Breast epithelium (tissue), 4 donors: Measurements from ENCODE around the gene AHCYL2. TPM values are rescaled to one million over a fixed set of nuclear protein-coding genes. Genes with fewer than 3 reads are reported as not detected.
A peak's percentile ranks its signal among the peaks of the same experiment; 100 is the strongest.

Experiments
- DNase-seq, 2 donors: peaks; one replicate each; pipeline ENCODE4 v3.0.0-alpha.2; 2019; ENCODE audit warnings: low spot score in 2 of 2
- H3K27ac ChIP-seq, 2 donors: fragments of 200-600 bp; sonication (generic) in 1 of 2; one replicate each; pipeline ENCODE4 v1.5.1; 2016 to 2019; ENCODE audit warnings: mild to moderate bottlenecking in 1 of 2
- H3K27me3 ChIP-seq, 2 donors: fragments of 200-600 bp; sonication (generic) in 1 of 2; one replicate each; pipeline versions ENCODE4 v1.5.1 to v1.6.0; 2017 to 2019; ENCODE audit warnings: control low read depth in 1 of 2, mild to moderate bottlenecking in 1 of 2
- H3K36me3 ChIP-seq: fragments of 200-600 bp; one replicate; pipeline ENCODE4 v1.5.1; 2019
- H3K4me1 ChIP-seq, 2 donors: fragments of 200-600 bp; sonication (generic); one replicate each; pipeline ENCODE4 v1.5.1; 2016 to 2019; ENCODE audit warnings: control low read depth in 1 of 2
- H3K4me3 ChIP-seq, 3 donors: fragments of 200-600 bp; sonication (generic); 1 replicate in 2 of 3; 2 replicates in 1 of 3; pipeline ENCODE4 v1.5.1; 2016 to 2019; ENCODE audit warnings: mild to moderate bottlenecking in 3 of 3, moderate library complexity in 2 of 3
- H3K9me3 ChIP-seq, 2 donors: fragments of 200-600 bp; sonication (generic) in 1 of 2; one replicate each; pipeline ENCODE4 v1.5.1; 2016 to 2019; ENCODE audit warnings: control low read depth in 1 of 2
- POLR2A ChIP-seq: fragments of 450-650 bp; IDR thresholded peaks from one replicate; pipeline ENCODE4 v1.6.1; 2016; ENCODE audit warnings: antibody characterized with exemption, mild to moderate bottlenecking, moderate library complexity
- POLR2AphosphoS5 ChIP-seq, 3 donors: sonication (generic); formaldehyde crosslinking; IDR thresholded peaks; one replicate each; pipeline ENCODE4 v1.6.1; 2017; ENCODE audit warnings: antibody characterized with exemption in 3 of 3
- intact Hi-C: fragments of 100-400 bp; cut with DNase I; formaldehyde crosslinking; loops from one replicate; pipeline ENCODE4 v1.15.1; 2023; ENCODE audit warnings: low total_unique reads
- total RNA-seq, 3 donors: library from RNA; depleted of rRNA; stranded (reverse); fragments of >200 nt; gene quantifications; one replicate each; pipeline ENCODE4 v1.1.0, GENCODE V29; 2016
- TF ChIP-seq, protein P1 (sequence below), 3 donors: fragments of 450-650 bp; IDR thresholded peaks; one replicate each; pipeline ENCODE4 v1.5.1; 2016 to 2017; ENCODE audit warnings: antibody characterized with exemption in 3 of 3, mild to moderate bottlenecking in 3 of 3, moderate library complexity in 3 of 3

The AHCYL2 gene
- total RNA-seq, 3 donors from 2014 or later = 19.0 to 24.7 (median 21.8) TPM

DNA sequence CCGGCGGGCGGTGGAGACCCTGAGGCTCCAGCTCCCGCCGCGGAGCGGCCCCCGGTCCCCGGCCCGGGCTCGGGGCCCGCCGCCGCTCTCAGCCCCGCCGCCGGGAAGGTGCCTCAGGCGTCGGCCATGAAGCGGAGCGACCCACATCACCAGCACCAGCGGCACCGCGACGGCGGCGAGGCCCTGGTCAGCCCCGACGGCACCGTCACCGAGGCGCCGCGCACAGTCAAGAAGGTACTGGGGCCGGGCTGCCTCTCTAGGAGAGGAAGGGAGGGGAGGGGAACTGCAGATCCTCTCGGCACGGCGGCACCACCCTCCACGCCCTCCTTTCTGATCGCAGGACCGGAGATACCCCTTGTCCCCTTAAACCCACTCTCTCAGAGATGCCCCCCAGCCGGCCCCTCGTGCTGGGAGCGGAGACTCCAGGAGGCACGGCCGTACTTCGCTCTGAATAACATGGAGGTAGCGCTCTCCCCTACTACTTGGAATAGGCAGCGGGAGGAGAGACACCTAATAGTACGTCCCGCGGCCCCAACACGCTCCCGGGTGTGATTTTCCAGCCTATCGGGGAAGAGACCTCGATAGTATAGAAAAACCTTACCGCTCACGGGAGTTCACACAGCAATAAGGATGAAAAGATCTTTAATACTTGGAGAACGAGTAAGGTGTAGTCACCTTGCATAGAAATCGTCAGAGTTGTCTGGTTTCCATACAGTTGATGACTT lies 538 bp downstream of the AHCYL2 start:
- Histone ChIP-seq H3K4me1 (no peaks in the 10 kb centered on the region), H3K27ac (peak overlapping the region; percentile 91 to 96), H3K4me3 (peak overlapping the region; percentile 72 to 96 (median 89)), H3K9me3 (no peaks in the 10 kb centered on the region), H3K36me3 (no peaks in the 10 kb centered on the region), H3K27me3 (no peaks in the 10 kb centered on the region)
- TF ChIP-seq, protein P1, sequence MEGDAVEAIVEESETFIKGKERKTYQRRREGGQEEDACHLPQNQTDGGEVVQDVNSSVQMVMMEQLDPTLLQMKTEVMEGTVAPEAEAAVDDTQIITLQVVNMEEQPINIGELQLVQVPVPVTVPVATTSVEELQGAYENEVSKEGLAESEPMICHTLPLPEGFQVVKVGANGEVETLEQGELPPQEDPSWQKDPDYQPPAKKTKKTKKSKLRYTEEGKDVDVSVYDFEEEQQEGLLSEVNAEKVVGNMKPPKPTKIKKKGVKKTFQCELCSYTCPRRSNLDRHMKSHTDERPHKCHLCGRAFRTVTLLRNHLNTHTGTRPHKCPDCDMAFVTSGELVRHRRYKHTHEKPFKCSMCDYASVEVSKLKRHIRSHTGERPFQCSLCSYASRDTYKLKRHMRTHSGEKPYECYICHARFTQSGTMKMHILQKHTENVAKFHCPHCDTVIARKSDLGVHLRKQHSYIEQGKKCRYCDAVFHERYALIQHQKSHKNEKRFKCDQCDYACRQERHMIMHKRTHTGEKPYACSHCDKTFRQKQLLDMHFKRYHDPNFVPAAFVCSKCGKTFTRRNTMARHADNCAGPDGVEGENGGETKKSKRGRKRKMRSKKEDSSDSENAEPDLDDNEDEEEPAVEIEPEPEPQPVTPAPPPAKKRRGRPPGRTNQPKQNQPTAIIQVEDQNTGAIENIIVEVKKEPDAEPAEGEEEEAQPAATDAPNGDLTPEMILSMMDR (IDR thresholded peaks at IDR 0.05) = no peak
- TF ChIP-seq POLR2A (no peak), POLR2AphosphoS5 (IDR thresholded peaks at IDR 0.05) (no peak)
- intact Hi-C loops = no loop called here
- DNase-seq = peak; percentile 35 to 60

DNA sequence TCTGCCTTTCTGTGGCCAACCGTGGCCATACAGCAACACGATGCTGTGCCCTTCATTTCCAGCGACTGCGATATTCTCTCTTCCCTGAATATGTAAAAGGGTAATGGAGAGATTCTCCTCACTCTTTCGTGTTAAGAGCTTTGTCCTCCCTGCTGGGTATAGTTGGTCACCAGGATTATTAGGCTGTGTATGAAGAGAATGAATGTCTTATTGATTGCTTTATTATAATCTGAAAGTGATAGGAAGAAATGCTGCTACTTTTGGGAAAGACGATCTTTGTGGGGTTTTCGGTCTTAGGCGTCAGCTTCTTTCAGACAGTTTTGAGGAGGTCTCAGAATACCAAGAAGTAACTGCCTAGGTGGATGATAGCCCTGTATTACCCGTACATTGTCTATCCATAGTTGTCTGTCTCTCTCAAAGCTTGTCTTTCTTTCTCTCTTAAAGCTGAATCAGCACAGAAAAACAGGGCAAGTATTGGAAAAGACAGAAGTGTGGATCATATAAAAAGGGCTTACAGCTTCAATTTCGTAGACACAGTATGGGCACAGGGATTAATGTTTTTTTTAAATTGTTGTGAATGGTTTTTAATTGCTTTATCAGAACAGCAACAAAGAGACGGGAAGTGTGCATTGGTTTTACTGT lies 1.2 kb downstream of the AHCYL2 start:
- no peak for DNase-seq
- intact Hi-C loops = no loop called here
- Histone ChIP-seq H3K27me3 (no peaks in the 10 kb centered on the region), H3K9me3 (no peaks in the 10 kb centered on the region), H3K36me3 (no peaks in the 10 kb centered on the region), H3K27ac (peak overlapping the region; percentile 91 to 96), H3K4me3 (peak overlapping the region; percentile 72 to 96 (median 89)), H3K4me1 (no peaks in the 10 kb centered on the region)
- TF ChIP-seq, protein P1 (IDR thresholded peaks at IDR 0.05) = no peak
- TF ChIP-seq POLR2A (no peak), POLR2AphosphoS5 (IDR thresholded peaks at IDR 0.05) (no peak)

DNA sequence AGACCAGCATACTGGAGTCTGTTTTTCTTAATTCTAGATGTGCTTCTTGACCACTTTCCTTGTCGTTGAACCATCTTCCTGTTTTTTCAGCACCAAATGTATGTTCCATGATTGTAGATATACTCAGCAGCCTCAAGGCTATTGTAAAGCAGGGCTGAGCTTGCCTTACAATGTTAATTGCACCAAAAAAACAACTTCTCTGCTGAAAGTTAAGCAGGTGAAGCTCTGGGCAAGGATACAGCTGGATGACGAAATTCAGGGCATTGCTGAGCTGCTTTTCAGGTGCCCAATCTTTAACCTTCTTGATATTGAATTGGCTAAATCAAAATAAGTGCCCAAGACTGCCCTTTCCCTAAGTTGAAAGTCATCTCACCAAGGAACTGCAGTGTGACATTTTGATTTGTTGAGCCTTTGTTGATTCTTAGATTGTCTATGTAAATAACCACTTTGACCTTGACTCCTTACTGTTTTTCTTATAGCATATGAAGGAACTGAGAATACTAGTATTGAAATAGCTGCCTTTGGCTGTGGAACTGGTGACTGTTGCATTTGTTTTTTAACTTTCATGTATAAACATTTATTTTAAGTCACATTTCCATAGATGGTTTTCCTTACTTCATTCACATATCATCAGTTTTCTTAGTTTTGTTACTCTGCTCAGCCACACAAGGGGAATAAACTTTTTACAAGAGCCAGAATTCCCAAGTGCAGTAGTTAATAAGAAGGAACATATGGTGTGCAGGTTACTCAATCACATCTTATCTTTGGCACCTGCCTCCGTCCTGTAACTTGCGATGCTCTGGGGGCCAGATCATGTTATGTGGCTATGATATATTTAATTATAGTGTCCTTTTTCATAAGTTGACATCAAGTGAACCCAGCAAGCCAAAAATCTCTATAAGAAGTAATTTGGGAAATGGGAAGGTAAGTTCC lies 3.1 kb downstream of the AHCYL2 start:
- intact Hi-C loops = no loop called here
- Histone ChIP-seq H3K27me3 (no peaks in the 10 kb centered on the region), H3K9me3 (no peaks in the 10 kb centered on the region), H3K27ac (no peak overlapping the region), H3K36me3 (no peaks in the 10 kb centered on the region), H3K4me1 (no peaks in the 10 kb centered on the region), H3K4me3 (no peak overlapping the region)
- TF ChIP-seq, protein P1 (IDR thresholded peaks at IDR 0.05) = no peak
- TF ChIP-seq POLR2AphosphoS5 (IDR thresholded peaks at IDR 0.05) (no peak), POLR2A (no peak)
- no peak for DNase-seq

DNA sequence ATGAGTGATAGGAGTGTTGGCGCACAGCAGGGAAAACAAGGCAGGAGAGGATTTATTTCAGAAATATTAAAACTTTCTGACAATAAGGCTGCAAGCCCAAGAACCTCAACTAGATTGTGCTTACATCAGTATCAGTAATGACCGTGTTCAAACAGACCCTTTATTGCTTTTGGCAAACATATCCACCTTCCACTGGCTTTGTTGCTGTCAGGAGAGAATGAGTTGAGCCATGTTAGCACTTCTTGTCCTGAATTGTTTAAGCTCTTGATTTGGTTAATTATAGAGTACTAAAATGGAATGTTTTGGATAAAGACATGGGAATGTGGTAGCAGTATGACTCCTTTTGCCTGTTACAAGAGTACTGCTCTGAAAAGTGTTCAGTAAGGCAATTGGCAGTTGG lies 3.8 kb downstream of the AHCYL2 start:
- Histone ChIP-seq H3K4me1 (no peaks in the 10 kb centered on the region), H3K27me3 (no peaks in the 10 kb centered on the region), H3K36me3 (no peaks in the 10 kb centered on the region), H3K4me3 (no peak overlapping the region), H3K27ac (no peak overlapping the region), H3K9me3 (no peaks in the 10 kb centered on the region)
- TF ChIP-seq POLR2A = no peak
- no peak for TF ChIP-seq POLR2AphosphoS5 (IDR thresholded peaks at IDR 0.05)
- TF ChIP-seq, protein P1 (IDR thresholded peaks at IDR 0.05) = no peak
- intact Hi-C loops = no loop called here
- DNase-seq = no peak
